KBM-7 (cell line): Measurements from ENCODE around the gene WWC1.
"Not testable (repeated sequence)": the region's sequence is repeated elsewhere in the genome, so short reads cannot be mapped to it uniquely, and the experiment has no call there.

Source experiments
- DNase-seq: peaks from one replicate; pipeline ENCODE4 v3.0.0-alpha.2; 2015
- in situ Hi-C: fragments of 300-500 bp; cut with MboI; formaldehyde crosslinking; loops from 2 replicates; pipeline ENCODE4 v1.14.3; 2020; ENCODE audit warnings: low sequenced_read_pairs, low pct_unique_long_range_greater_than_20kb, mixed read lengths

The WWC1 gene

GRCh38 chr5:168327019-168327421 lies 35.6 kb downstream of the WWC1 start:
- DNase-seq, result no peak
- in situ Hi-C loops, result no loop called here

- DNase-seq, result no peak
- in situ Hi-C loops, result no loop called here
Observed at GRCh38 chr5:168327451-168327850, 36.0 kb downstream of the WWC1 start.

- in situ Hi-C loops, result no loop called here
- no peak for DNase-seq
Observed at GRCh38 chr5:168327994-168328393, 36.5 kb downstream of the WWC1 start.

GRCh38 chr5:168328814-168329213 lies 37.4 kb downstream of the WWC1 start:
- in situ Hi-C loops, result no loop called here
- DNase-seq, result peak; percentile 79

GRCh38 chr5:168329302-168329701 lies 37.9 kb downstream of the WWC1 start:
- no peak for DNase-seq

GRCh38 chr5:168332042-168332441 lies 40.6 kb downstream of the WWC1 start:
- in situ Hi-C loops, result no loop called here

More at GRCh38 chr5:168329302-168329701, 37.9 kb downstream of the WWC1 start:
- in situ Hi-C loops, result no loop called here

GRCh38 chr5:168334280-168334679 lies 42.8 kb downstream of the WWC1 start:
- no peak for DNase-seq
- in situ Hi-C loops, result no loop called here

More at GRCh38 chr5:168332042-168332441, 40.6 kb downstream of the WWC1 start:
- DNase-seq, result no peak

- in situ Hi-C loops, result no loop called here
- DNase-seq, result no peak
Observed at GRCh38 chr5:168334695-168335094, 43.2 kb downstream of the WWC1 start.

- in situ Hi-C loops, result no loop called here
- DNase-seq, result no peak
Observed at GRCh38 chr5:168337361-168337760, 45.9 kb downstream of the WWC1 start.

GRCh38 chr5:168339109-168339771 lies 47.8 kb downstream of the WWC1 start:
- in situ Hi-C loops, result no loop called here
- DNase-seq, result no peak

GRCh38 chr5:168339772-168340140 lies 48.3 kb downstream of the WWC1 start:
- in situ Hi-C loops, DNase-seq: not testable (repeated sequence)

- in situ Hi-C loops, result no loop called here
- DNase-seq, result no peak
Observed at GRCh38 chr5:168340487-168340886, 49.0 kb downstream of the WWC1 start.

GRCh38 chr5:168341178-168341577 lies 49.7 kb downstream of the WWC1 start:
- in situ Hi-C loops, result no loop called here
- no peak for DNase-seq

- no peak for DNase-seq
- in situ Hi-C loops, result no loop called here
Observed at GRCh38 chr5:168342151-168342825, 50.8 kb downstream of the WWC1 start.

GRCh38 chr5:168342985-168343384 lies 51.5 kb downstream of the WWC1 start:
- DNase-seq, result no peak
- in situ Hi-C loops, result no loop called here

- in situ Hi-C loops, result no loop called here
- no peak for DNase-seq
Observed at GRCh38 chr5:168346417-168346816, 55.0 kb downstream of the WWC1 start.

GRCh38 chr5:168347368-168348083 lies 56.1 kb downstream of the WWC1 start:
- in situ Hi-C loops, result no loop called here
- DNase-seq, result no peak

GRCh38 chr5:168348084-168348414 lies 56.6 kb downstream of the WWC1 start:
- in situ Hi-C loops, result no loop called here
- DNase-seq, result no peak

GRCh38 chr5:168350315-168350714 lies 58.9 kb downstream of the WWC1 start:
- in situ Hi-C loops, result no loop called here
- no peak for DNase-seq

- DNase-seq, result no peak
Observed at GRCh38 chr5:168353216-168353957, 61.9 kb downstream of the WWC1 start.

More at GRCh38 chr5:168353216-168353957, 61.9 kb downstream of the WWC1 start:
- in situ Hi-C loops, result no loop called here
